ENCODE results near the gene SPIRE2.

SPIRE2 gene

GRCh38 chr16:89842471-89843408, 14.5 kb downstream of the SPIRE2 start:
- no peak for DNase-seq

- no peak for DNase-seq
Measured at GRCh38 chr16:89843409-89844350, 15.4 kb downstream of the SPIRE2 start.

GRCh38 chr16:89844739-89845339, 16.6 kb downstream of the SPIRE2 start:
- no peak for DNase-seq

- DNase-seq, result no peak
Measured at GRCh38 chr16:89845417-89845816, 17.1 kb downstream of the SPIRE2 start.

- no peak for DNase-seq
Measured at GRCh38 chr16:89847051-89847939, 19.0 kb downstream of the SPIRE2 start.

- no peak for DNase-seq
Measured at GRCh38 chr16:89847940-89848297, 19.6 kb downstream of the SPIRE2 start.

- no peak for DNase-seq
Measured at GRCh38 chr16:89848974-89849373, 20.7 kb downstream of the SPIRE2 start.

GRCh38 chr16:89853306-89853993, 25.2 kb downstream of the SPIRE2 start:
- DNase-seq, result no peak

- no peak for DNase-seq
Measured at GRCh38 chr16:89855301-89855945, 27.1 kb downstream of the SPIRE2 start.

- no peak for DNase-seq
Measured at GRCh38 chr16:89855986-89856385, 27.7 kb downstream of the SPIRE2 start.

- no peak for DNase-seq
Measured at GRCh38 chr16:89858973-89859614, 30.8 kb downstream of the SPIRE2 start.

GRCh38 chr16:89859615-89860007, 31.3 kb downstream of the SPIRE2 start:
- DNase-seq, result no peak

- peak; percentile 16 for DNase-seq
Measured at GRCh38 chr16:89860747-89861304, 32.6 kb downstream of the SPIRE2 start.

GRCh38 chr16:89861648-89862047, 33.4 kb downstream of the SPIRE2 start:
- no peak for DNase-seq

GRCh38 chr16:89862732-89863131, 34.5 kb downstream of the SPIRE2 start:
- no peak for DNase-seq

GRCh38 chr16:89863741-89864526, 35.7 kb downstream of the SPIRE2 start:
- DNase-seq, result no peak

GRCh38 chr16:89864527-89864820, 36.2 kb downstream of the SPIRE2 start:
- no peak for DNase-seq

GRCh38 chr16:89867918-89868317, 39.6 kb downstream of the SPIRE2 start:
- no peak for DNase-seq

GRCh38 chr16:89869911-89870310, 41.6 kb downstream of the SPIRE2 start:
- no peak for DNase-seq

GRCh38 chr16:89870440-89870839, 42.2 kb downstream of the SPIRE2 start:
- DNase-seq, result no peak

Measured in GOT3 (cell line).